Testis (tissue), 3 donors: ENCODE measurements around the gene GRID1. TPM values are rescaled to one million over a fixed set of nuclear protein-coding genes. Genes with fewer than 3 reads are reported as not detected.

Source experiments
- DNase-seq: peaks from one replicate; pipeline ENCODE4 v3.0.0-alpha.2; 2019
- H3K27ac ChIP-seq, 2 donors: fragments of 200-600 bp; sonication (generic); one replicate each; pipeline ENCODE4 v1.5.1; 2019
- H3K27me3 ChIP-seq: fragments of 200-600 bp; sonication (generic); one replicate; pipeline ENCODE4 v1.5.1; 2019
- H3K36me3 ChIP-seq: fragments of 200-600 bp; sonication (generic); one replicate; pipeline ENCODE4 v1.5.1; 2017; ENCODE audit warnings: low read depth; ENCODE audit errors: missing control alignments
- H3K4me1 ChIP-seq: fragments of 200-600 bp; sonication (generic); one replicate; pipeline ENCODE4 v1.5.1; 2019
- H3K4me3 ChIP-seq, 2 donors: fragments of 200-600 bp; sonication (generic); one replicate each; pipeline ENCODE4 v1.5.1; 2017 to 2019
- H3K9me3 ChIP-seq: fragments of 200-600 bp; sonication (generic); one replicate; pipeline ENCODE4 v1.5.1; 2017
- CTCF ChIP-seq, 3 experiments: fragments of 450-650 bp in 2 of 3; fragments of 200-600 bp in 1 of 3; sonication (generic) in 1 of 3; IDR thresholded peaks; one replicate each; pipeline ENCODE4 v1.5.1; 2016 to 2019; ENCODE audit warnings: antibody characterized with exemption in 3 of 3, mild to moderate bottlenecking in 2 of 3, moderate library complexity in 1 of 3
- POLR2A ChIP-seq: fragments of 450-650 bp; IDR thresholded peaks from one replicate; pipeline ENCODE4 v1.6.1; 2017; ENCODE audit warnings: antibody characterized with exemption, mild to moderate bottlenecking, moderate library complexity
- WGBS, 2 donors: methylation state at CpG; one replicate each; pipeline ENCODE4 v1.1.5; 2018; 5-methylcytosine and 5-hydroxymethylcytosine counted together
- intact Hi-C: fragments of 100-400 bp; cut with DNase I; formaldehyde crosslinking; loops from one replicate; pipeline ENCODE4 v1.15.1; 2023; ENCODE audit warnings: low total_unique reads
- polyA plus RNA-seq: library from polyadenylated mRNA; stranded (reverse); fragments of 350-450 nt; fragmentation: Illumina TruSeq; extraction: RNeasy Lipid Tissue Mini Kit (QIAGEN cat#74804); gene quantifications from one replicate; pipeline ENCODE4 v1.2.3, GENCODE V29; 2014; ENCODE audit warnings: low read depth, low replicate concordance; ENCODE audit not compliant: insufficient read depth
- total RNA-seq, 2 donors: library from RNA; depleted of rRNA; stranded (reverse); fragments of >200 nt; gene quantifications; one replicate each; pipeline ENCODE4 v1.2.3, GENCODE V29; 2016

GRID1 gene
- total and polyA plus RNA-seq, 3 donors from 2014 or later: 7.4 to 16.7 (median 8.1) TPM

- Histone ChIP-seq H3K27me3 (no peaks in the 10 kb centered on the region), H3K36me3 (no peaks in the 10 kb centered on the region), H3K9me3 (no peaks in the 10 kb centered on the region), H3K4me1 (peaks cover 18% of the 10 kb centered on the region), H3K27ac (no peak overlapping the region), H3K4me3 (no peak overlapping the region)
- intact Hi-C loops: no loop called here
- DNase-seq: no peak
- 80 to 91% methylated on average over 5 of the region's 5 CpGs for WGBS, 2 donors
- TF ChIP-seq POLR2A: no peak
- TF ChIP-seq CTCF (IDR thresholded peaks at IDR 0.05): no peak
These were observed 444.8 kb downstream of the GRID1 start for GRCh38 chr10:85921789-85922188.

- Histone ChIP-seq H3K4me1 (peaks cover 13% of the 10 kb centered on the region), H3K9me3 (no peaks in the 10 kb centered on the region), H3K36me3 (no peaks in the 10 kb centered on the region), H3K4me3 (no peak overlapping the region), H3K27ac (no peak overlapping the region), H3K27me3 (no peaks in the 10 kb centered on the region)
- 76 to 92% methylated on average over 6 of the region's 6 CpGs for WGBS, 2 donors
- no peak for DNase-seq
- no peak for TF ChIP-seq POLR2A
- no peak for TF ChIP-seq CTCF (IDR thresholded peaks at IDR 0.05)
- intact Hi-C loops: no loop called here
These were observed 446.3 kb downstream of the GRID1 start for GRCh38 chr10:85920311-85920710.

- WGBS, 2 donors: 34 to 59% methylated on average over 4 of the region's 4 CpGs
- no peak for TF ChIP-seq CTCF (IDR thresholded peaks at IDR 0.05)
- no peak for TF ChIP-seq POLR2A
- H3K4me1 ChIP-seq: peaks cover 12% of the 10 kb centered on the region
- H3K36me3 ChIP-seq: no peaks in the 10 kb centered on the region
- intact Hi-C loops: no loop called here
- H3K9me3 ChIP-seq: no peaks in the 10 kb centered on the region
- H3K27ac ChIP-seq: no peak overlapping the region
- H3K27me3 ChIP-seq: no peaks in the 10 kb centered on the region
- DNase-seq: no peak
- no peak overlapping the region for H3K4me3 ChIP-seq
These were observed 447.0 kb downstream of the GRID1 start for GRCh38 chr10:85919491-85920021.

GRCh38 chr10:85918371-85918770 is 448.2 kb downstream of the GRID1 start:
- H3K27ac ChIP-seq: no peak overlapping the region
- H3K9me3 ChIP-seq: no peaks in the 10 kb centered on the region
- 88 to 93% methylated on average over 3 of the region's 3 CpGs for WGBS, 2 donors
- intact Hi-C loops: no loop called here
- TF ChIP-seq POLR2A (no peak), CTCF (IDR thresholded peaks at IDR 0.05) (no peak)
- DNase-seq: no peak
- H3K36me3 ChIP-seq: no peaks in the 10 kb centered on the region
- H3K4me3 ChIP-seq: no peak overlapping the region
- peaks cover 12% of the 10 kb centered on the region for H3K4me1 ChIP-seq
- no peaks in the 10 kb centered on the region for H3K27me3 ChIP-seq

GRCh38 chr10:85917601-85918000 is 449.0 kb downstream of the GRID1 start:
- peaks cover 12% of the 10 kb centered on the region for H3K4me1 ChIP-seq
- DNase-seq: no peak

More at GRCh38 chr10:85917601-85918000, 449.0 kb downstream of the GRID1 start:
- Histone ChIP-seq H3K27me3 (no peaks in the 10 kb centered on the region), H3K27ac (no peak overlapping the region), H3K36me3 (no peaks in the 10 kb centered on the region), H3K4me3 (no peak overlapping the region), H3K9me3 (no peaks in the 10 kb centered on the region)
- intact Hi-C loops: no loop called here
- TF ChIP-seq POLR2A (no peak), CTCF (IDR thresholded peaks at IDR 0.05) (no peak)
- 64 to 84% methylated on average over 4 of the region's 4 CpGs for WGBS, 2 donors
